ENCODE data around the gene TRANK1. TPM values are rescaled to one million over a fixed set of nuclear protein-coding genes. Genes with fewer than 3 reads are reported as not detected.

The TRANK1 gene
- total RNA-seq, 4 donors from 2014 or later, result 7.3 to 9.6 (median 8.2) TPM

DNA sequence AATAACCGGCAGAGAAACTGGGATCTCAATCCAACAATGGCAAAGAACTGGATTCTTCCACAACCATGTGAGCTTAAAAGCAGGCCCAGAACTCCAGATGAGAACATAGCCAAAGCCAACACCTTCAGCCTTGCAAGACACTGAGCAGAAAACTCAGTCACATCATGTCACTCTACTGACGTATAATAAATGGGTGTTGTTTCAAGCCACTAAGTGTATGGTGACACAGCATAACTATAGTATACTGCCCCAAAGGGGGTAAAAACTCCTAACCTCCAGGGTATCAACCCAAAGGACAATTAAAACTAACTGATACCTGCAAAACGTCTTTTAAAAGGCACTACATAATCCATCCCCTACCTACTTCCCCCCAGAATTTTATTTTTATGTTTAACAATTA, 69.5 kb downstream of the TRANK1 start:
- Histone ChIP-seq H3K4me3 (no peak overlapping the region), H3K27ac (replicated peaks in 1 of 4) (no peak overlapping the region), H3K27me3 (no peaks in the 10 kb centered on the region), H3K36me3 (peaks cover 0 to 15% (median 0%) of the 10 kb centered on the region in 4 donors), H3K4me1 (no peaks in the 10 kb centered on the region), H3K9me3 (no peaks in the 10 kb centered on the region)
- intact Hi-C loops (cut with DNase I), result no loop called here
- WGBS, result 81% methylated on average over 3 of the region's 3 CpGs
- TF ChIP-seq POLR2A (IDR thresholded peaks at IDR 0.05; ENCODE audit: low read depth) (no peak), POLR2AphosphoS5 (IDR thresholded peaks at IDR 0.05) (no peak), EP300 (IDR thresholded peaks at IDR 0.05) (no peak)
- TF ChIP-seq, protein P1, sequence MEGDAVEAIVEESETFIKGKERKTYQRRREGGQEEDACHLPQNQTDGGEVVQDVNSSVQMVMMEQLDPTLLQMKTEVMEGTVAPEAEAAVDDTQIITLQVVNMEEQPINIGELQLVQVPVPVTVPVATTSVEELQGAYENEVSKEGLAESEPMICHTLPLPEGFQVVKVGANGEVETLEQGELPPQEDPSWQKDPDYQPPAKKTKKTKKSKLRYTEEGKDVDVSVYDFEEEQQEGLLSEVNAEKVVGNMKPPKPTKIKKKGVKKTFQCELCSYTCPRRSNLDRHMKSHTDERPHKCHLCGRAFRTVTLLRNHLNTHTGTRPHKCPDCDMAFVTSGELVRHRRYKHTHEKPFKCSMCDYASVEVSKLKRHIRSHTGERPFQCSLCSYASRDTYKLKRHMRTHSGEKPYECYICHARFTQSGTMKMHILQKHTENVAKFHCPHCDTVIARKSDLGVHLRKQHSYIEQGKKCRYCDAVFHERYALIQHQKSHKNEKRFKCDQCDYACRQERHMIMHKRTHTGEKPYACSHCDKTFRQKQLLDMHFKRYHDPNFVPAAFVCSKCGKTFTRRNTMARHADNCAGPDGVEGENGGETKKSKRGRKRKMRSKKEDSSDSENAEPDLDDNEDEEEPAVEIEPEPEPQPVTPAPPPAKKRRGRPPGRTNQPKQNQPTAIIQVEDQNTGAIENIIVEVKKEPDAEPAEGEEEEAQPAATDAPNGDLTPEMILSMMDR (IDR thresholded peaks at IDR 0.05), result no peak
- no peak for DNase-seq (ENCODE audit: extremely low spot score)

DNA sequence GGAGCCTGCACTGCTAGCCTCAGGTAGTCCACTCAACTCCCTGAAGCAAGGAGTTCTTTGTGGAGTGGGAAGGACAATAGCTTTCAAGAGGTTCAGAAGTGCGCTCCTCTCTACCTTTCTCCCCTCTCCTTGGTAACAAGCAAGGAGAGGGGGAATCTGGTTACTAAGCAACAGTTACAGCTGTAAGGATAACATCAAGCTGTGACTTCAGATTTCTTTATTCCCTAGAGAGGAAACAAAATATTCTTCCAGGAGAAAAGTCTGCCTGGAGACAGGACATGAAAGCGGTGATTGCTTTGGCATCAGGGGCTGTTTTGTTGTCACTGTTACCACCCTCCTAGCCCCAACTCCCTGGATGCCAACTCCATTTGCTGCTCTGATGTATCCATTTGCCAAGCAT, 70.4 kb downstream of the TRANK1 start:
- no peak for TF ChIP-seq EP300 (IDR thresholded peaks at IDR 0.05)
- no peak for TF ChIP-seq POLR2AphosphoS5 (IDR thresholded peaks at IDR 0.05)
- TF ChIP-seq, protein P1 (IDR thresholded peaks at IDR 0.05), result no peak
- WGBS, result 92% methylated on average over 2 of the region's 2 CpGs
- Histone ChIP-seq H3K4me3 (no peak overlapping the region), H3K27me3 (no peaks in the 10 kb centered on the region), H3K36me3 (peaks cover 0 to 15% (median 0%) of the 10 kb centered on the region in 4 donors), H3K4me1 (no peaks in the 10 kb centered on the region), H3K9me3 (no peaks in the 10 kb centered on the region), H3K27ac (replicated peaks in 1 of 4) (no peak overlapping the region)
- DNase-seq (ENCODE audit: extremely low spot score), result no peak
- intact Hi-C loops (cut with DNase I), result no loop called here

DNA sequence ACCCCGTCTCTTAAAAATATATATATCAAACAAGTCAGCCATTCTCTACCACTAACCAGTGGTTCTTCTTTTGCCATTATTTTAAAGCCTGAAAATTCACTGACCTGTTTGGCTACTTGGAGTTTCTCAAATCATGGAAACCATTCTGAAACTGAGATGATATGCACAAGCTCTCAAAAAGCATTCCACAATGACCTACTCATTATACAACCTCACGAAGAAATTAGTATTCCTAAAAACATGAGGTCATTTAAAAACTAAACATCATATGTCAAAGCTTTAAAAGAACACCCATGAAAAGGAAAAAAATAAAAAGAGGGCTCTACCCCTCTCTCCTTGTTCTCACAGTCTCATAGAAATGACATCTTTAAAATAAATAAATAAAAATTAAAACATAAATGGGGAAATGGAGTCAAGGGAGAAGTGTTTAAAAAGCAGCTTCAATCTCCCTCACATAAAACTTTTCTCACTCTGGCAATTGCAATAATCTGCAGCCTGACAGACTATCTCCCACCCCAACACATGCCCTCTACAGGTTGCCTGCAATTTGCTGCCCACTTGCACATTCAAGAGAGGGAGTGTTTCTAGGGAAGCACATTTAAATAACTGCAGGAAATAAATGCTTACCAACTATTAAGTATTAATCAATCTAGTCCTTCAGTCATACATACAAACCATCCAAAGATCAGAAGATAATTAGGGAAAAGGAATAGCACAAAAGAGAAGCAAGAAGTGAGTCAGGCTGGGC, 73.3 kb downstream of the TRANK1 start:
- TF ChIP-seq POLR2AphosphoS5 (IDR thresholded peaks at IDR 0.05), result no peak
- no peak for TF ChIP-seq EP300 (IDR thresholded peaks at IDR 0.05)
- TF ChIP-seq POLR2A (IDR thresholded peaks at IDR 0.05; ENCODE audit: low read depth), result no peak
- TF ChIP-seq, protein P1 (IDR thresholded peaks at IDR 0.05), result no peak
- Histone ChIP-seq H3K27ac (replicated peaks in 1 of 4) (no peak overlapping the region), H3K27me3 (no peaks in the 10 kb centered on the region), H3K4me3 (no peak overlapping the region), H3K9me3 (no peaks in the 10 kb centered on the region), H3K4me1 (peaks cover 0 to 5% (median 0%) of the 10 kb centered on the region in 4 donors), H3K36me3 (peaks cover 0 to 15% (median 0%) of the 10 kb centered on the region in 4 donors)
- DNase-seq (ENCODE audit: extremely low spot score), result no peak
- intact Hi-C loops (cut with DNase I), result no loop called here
- WGBS, result 77% methylated on average over 2 of the region's 2 CpGs

DNA sequence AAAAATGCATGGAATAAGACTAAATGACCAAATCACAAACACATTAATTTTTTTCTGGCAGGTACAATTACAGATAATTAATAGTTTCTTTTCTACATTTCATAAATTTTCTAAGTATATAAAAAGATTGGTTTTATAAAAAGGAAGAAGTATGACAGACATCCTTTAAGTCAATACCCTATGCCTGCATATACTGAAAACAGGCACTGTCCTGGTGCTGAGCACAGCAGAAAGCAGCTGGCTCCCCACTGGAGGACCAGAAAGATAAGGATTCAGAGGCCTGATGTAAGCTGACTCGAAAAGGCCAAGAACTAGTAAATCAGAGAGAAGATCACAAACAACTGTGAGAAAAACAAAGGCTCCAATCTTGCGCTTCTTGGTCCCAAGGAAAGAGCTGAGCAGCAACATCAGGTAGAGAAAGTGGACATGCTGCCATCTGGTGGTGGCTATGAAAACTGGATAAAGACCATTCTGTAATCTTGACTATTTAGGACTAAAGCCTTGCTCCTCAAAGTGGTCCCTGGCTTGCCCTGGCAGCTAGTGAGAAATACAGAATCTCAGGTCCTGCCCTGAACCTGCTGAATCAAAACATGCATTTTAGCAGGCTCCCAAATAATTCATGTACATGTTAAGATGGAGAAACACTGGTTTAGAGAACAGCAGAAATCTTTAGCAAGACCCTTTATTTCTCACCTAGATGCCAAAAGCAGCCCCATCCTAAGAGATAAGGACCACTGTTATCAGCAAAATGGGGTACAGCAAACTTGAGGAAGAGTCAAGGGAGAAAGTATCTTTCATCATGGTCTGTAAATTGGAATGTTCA, 76.0 kb downstream of the TRANK1 start:
- 18% methylated on average over 2 of the region's 2 CpGs for WGBS
- no peak for TF ChIP-seq EP300 (IDR thresholded peaks at IDR 0.05)
- TF ChIP-seq, protein P1 (IDR thresholded peaks at IDR 0.05), result peak; percentile 69 to 88 (median 80)
- Histone ChIP-seq H3K4me3 (no peak overlapping the region), H3K4me1 (peaks cover 0 to 5% (median 0%) of the 10 kb centered on the region in 4 donors), H3K36me3 (peaks cover 0 to 8% (median 0%) of the 10 kb centered on the region in 4 donors), H3K27ac (replicated peaks in 1 of 4) (no peak overlapping the region), H3K27me3 (no peaks in the 10 kb centered on the region), H3K9me3 (no peaks in the 10 kb centered on the region)
- no peak for DNase-seq (ENCODE audit: extremely low spot score)
- intact Hi-C loops (cut with DNase I), result loop anchor here (2.0 kb wide), 1 partner anchor 140 kb away; no protein-coding TSS in a partner anchor

All from esophagus muscularis mucosa (tissue), 4 donors.